Cerebellar cortex (tissue), 1 donor: ENCODE data around the gene EMC10.

Experiments
- DNase-seq: peaks from one replicate; pipeline ENCODE4 v3.0.0-alpha.2; 2015; ENCODE audit warnings: low spot score

EMC10 gene

GRCh38 chr19:50497022-50497405 is 20.7 kb downstream of the EMC10 start:
- no peak for DNase-seq

DNA sequence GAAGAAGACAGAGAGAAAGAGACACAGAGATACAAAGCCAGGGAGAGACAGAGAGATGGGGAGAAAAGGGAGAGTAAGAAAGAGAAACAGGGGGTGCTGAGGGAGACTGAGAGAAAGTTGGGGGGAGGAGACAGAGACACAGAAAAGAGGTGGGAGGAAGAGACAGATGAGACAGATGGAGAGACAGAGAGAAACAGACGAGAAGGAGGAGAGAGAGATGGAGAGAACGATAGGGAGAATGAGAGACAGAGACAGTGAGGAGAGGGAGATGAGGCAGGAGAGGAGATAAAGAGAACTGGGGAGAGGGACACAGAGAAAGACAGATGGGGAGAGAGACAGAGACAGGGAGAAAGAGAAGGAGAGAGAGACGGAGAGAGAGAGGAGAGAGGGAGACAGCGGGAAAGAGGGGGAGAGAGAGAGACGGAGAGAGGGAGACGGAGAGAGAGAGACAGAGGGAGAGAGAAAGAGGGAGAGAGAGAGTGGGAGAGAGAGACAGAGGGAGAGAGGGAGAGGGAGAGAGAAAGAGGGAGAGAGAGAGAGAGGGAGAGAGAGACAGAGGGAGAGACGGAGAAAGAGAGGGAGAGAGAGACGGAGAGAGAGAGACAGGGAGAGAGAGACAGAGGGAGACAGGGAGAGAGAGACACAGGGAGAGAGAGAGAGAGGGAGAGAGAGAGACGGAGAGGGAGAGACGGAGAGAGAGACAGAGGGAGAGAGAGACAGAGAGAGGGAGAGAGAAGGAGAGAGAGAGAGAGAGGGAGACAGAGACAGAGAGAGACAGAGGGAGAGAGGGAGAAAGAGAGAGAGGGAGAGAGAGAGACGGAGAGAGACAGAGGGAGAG is 22.1 kb downstream of the EMC10 start:
- no peak for DNase-seq

DNA sequence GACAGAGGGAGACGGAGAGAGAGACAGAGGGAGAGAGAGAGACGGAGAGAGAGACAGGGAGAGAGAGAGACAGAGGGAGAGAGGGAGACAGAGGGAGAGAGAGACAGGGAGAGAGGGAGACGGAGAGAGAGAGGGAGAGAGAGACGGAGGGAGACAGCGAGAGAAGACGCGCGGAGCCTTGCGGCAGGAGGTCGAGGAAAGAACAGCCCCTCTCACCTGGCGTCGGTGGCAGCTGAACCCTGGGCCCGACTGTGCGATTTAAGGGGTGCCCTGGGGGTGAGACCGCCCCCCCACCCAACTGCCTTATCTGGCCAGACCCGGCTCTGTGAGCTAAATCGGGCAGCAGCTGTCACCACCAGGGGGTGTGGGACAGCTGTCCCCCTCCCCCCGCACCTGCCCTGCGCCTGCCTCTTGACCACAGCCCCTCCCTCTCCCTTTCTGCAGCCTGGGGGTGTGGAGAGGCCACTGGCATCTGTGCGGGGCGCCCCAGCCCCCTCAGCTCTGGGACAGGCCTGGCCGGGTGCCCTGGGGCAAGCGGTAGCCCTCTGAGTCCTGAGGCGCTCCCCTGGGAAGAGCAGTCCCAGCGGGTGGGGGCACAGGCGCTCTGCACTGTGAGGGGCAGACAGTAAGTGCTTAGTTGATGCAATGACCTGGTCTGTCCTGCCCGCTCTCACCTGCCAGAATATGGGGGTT is 23.9 kb downstream of the EMC10 start:
- no peak for DNase-seq

- no peak for DNase-seq
Observed at GRCh38 chr19:50500753-50501151, 24.4 kb downstream of the EMC10 start.

DNA sequence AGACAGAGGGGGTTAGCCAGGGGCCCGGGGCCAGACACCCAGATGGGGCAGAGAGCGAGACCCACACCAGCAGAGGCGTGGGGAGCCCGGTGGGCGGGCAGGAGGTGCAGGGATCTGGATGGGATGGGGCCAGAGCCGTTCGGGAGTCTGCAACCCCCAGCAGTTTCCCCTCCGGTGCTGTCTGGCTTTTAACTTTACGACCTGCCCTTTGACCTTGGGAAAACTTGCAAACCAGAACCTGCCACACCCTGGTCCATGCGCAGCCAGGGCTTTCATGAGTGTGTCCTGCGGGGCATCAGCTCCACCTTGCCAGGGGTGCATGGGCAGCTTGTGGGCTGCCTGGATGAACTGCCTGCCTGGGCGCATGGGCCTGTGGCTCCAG is 24.9 kb downstream of the EMC10 start:
- DNase-seq: no peak

DNA sequence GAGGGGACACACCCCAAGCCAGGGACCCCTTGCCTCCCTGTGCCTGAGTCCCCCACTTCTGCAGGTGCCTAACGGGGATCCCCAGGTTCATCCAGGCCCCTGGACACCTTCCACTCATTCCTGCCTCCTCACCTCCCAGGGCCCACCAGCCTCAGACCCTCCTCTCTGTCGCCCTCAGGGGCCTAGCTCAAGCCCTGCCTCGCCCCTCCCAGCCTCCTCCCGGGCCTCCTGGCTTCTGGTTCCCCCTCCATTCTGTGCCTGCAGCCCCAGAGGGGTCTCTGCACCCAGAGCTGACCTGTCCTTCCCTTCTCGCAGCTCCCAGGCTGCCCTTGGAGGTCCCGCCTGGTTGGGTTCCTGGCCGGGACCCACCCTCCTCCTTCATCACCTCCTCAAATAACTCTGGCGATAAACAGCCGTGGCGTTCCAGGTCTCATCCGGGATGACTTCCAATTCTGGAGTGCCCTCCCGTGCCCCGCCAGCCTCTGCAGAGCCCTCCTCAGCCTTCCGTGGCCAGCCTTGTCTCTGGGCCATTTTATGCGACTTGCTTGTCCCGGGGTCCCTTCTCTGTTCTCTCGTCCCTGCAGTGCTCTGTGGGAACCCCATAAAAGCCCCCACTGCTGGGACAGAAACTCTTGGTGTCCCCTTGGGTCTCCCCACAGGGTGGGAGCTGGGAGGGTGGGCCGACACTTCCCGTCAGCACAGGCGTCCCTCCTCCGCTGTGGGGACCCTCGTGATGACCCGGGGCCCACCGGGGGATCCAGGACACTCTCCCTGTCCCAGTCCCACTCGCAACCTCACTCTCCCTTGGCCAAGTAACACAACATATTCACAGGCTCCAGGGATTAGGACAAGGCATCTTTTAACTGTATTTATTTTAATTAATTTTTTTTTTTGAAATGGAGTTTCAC is 25.5 kb downstream of the EMC10 start:
- no peak for DNase-seq

- no peak for DNase-seq
Observed at GRCh38 chr19:50505856-50506611, 29.7 kb downstream of the EMC10 start.

DNA sequence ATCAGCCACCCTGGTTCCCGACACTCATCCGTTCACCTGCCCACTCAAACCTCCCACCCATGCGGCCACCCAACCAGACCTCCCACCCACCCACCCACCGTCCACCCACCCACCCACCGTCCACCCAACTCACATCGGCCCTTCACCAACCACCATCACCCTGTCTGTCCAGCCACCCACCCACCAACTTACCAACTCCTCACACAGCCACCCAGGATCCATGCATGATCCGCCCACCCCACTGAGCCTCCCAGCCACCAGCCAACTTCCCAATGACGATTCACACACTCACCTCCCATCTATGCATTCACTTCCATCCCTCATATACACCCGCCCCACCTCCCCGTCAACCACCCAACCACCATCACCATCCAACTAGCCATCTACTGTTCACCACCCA is 30.4 kb downstream of the EMC10 start:
- no peak for DNase-seq

DNA sequence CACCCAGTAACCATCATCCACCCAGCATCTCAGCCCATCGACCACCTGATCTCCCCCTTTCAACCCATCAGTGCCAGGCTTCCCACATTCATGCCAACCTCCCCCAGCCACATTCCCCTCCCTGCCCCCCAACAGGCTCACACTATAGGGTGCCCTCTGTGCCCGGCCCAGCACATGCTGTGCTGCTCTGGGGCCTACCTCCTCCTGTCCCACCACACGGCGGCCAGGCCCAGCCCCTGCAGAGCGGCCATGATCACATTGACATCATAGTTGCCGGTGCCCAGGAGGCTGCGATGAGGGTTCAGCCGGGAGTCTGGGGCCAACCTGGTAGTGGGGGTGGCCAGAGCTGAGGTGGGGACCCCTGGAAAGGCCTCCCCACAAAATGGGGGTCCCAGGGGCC is 31.1 kb downstream of the EMC10 start:
- no peak for DNase-seq

DNA sequence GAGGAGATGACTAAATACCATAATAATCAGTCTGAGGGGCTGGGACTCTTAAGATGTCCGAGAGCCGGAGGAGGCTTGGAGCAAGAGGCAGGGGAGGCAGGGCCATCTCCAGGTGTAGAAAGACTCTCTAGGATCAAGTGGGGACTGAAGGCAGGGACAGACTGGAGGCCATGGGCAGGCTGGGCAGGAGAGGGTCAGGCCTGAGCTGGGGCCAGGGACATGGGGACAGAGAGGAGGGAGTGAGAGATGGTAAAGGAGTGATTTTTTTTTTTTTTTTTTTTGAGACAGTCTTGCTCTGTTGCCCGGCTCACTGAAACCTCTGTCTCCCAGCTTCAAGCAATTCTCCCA is 32.5 kb downstream of the EMC10 start:
- DNase-seq: no peak

DNA sequence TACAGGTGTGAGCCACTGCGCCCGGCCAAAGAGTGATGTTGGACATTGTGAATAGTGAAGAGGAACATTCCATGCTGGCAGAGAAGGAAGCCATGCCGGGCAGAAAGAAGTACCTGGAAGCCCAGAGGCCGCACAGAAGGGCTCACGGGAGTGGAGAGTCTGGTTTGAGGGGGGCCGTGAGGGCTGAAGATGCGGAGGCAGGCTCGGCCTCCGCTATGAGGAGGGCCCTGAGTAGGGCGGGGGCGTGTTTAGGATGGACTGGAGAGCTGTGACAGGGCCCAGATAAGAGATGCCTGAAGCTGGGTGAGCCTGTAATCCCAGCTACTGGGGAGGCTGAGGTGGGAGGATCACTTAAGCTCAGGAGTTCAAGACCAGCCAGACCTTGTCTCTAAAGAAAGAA is 33.1 kb downstream of the EMC10 start:
- no peak for DNase-seq

- DNase-seq: no peak
Observed at GRCh38 chr19:50510121-50510670, 33.9 kb downstream of the EMC10 start.

- no peak for DNase-seq
Observed at GRCh38 chr19:50510700-50511068, 34.4 kb downstream of the EMC10 start.

- peak; percentile 99 for DNase-seq
Observed at GRCh38 chr19:50511069-50511822, 34.9 kb downstream of the EMC10 start, which contains the start of gene JOSD2. Gene JOSD2 (minus strand): TSS chr19:50511191. CDS start chr19:50510431, 760 bp downstream.

GRCh38 chr19:50512112-50512998 is 36.0 kb downstream of the EMC10 start:
- peak; percentile 54 for DNase-seq

GRCh38 chr19:50512999-50513745 is 36.9 kb downstream of the EMC10 start:
- DNase-seq: no peak

GRCh38 chr19:50513746-50514345 is 37.5 kb downstream of the EMC10 start, which contains the start of gene ASPDH:
Gene ASPDH (minus strand): TSS chr19:50513913. CDS start chr19:50513823, 90 bp downstream.
- peak; percentile 67 for DNase-seq
